HG02970 (cell line): ENCODE results near the gene SHTN1.

Experiments
- ATAC-seq: cut with Tn5 transposase; IDR thresholded peaks from one replicate; pipeline ENCODE4 v1.9.1; 2021; ENCODE audit warnings: mild to moderate bottlenecking, moderate library complexity, moderate number of reproducible peaks; ENCODE audit not compliant: unreplicated experiment, low FRiP score

Gene SHTN1

GRCh38 chr10:117005026-117005526 lies at the start of gene SHTN1:
Gene SHTN1 (minus strand): TSS chr10:117005187. CDS start chr10:117005079, 108 bp downstream.
- peak; percentile 53 for ATAC-seq

- no peak for ATAC-seq
Measured at GRCh38 chr10:117053482-117053881, 48.5 kb upstream of the SHTN1 start.

GRCh38 chr10:117047947-117048346 lies 43.0 kb upstream of the SHTN1 start:
- ATAC-seq, result no peak

GRCh38 chr10:117016266-117016665 lies 11.3 kb upstream of the SHTN1 start:
- ATAC-seq, result no peak

- no peak for ATAC-seq
Measured at GRCh38 chr10:117014835-117015234, 9.8 kb upstream of the SHTN1 start.

GRCh38 chr10:117007080-117007479 lies 2.1 kb upstream of the SHTN1 start:
- ATAC-seq, result no peak

- ATAC-seq, result no peak
Measured at GRCh38 chr10:117005527-117006055, 604 bp upstream of the SHTN1 start.

GRCh38 chr10:117004227-117005025 lies 561 bp downstream of the SHTN1 start:
- ATAC-seq, result peak; percentile 52

- ATAC-seq, result no peak
Measured at GRCh38 chr10:117003336-117003735, 1.7 kb downstream of the SHTN1 start.

GRCh38 chr10:117002206-117002605 lies 2.8 kb downstream of the SHTN1 start:
- ATAC-seq, result no peak

- no peak for ATAC-seq
Measured at GRCh38 chr10:117001144-117001543, 3.8 kb downstream of the SHTN1 start.

GRCh38 chr10:117000580-117000979 lies 4.4 kb downstream of the SHTN1 start:
- ATAC-seq, result no peak

GRCh38 chr10:116998172-116998571 lies 6.8 kb downstream of the SHTN1 start:
- ATAC-seq, result no peak

- no peak for ATAC-seq
Measured at GRCh38 chr10:116997015-116997414, 8.0 kb downstream of the SHTN1 start.

GRCh38 chr10:116995648-116996047 lies 9.3 kb downstream of the SHTN1 start:
- ATAC-seq, result no peak

- no peak for ATAC-seq
Measured at GRCh38 chr10:116994113-116994890, 10.7 kb downstream of the SHTN1 start.

GRCh38 chr10:116993610-116994009 lies 11.4 kb downstream of the SHTN1 start:
- no peak for ATAC-seq

GRCh38 chr10:116992183-116992582 lies 12.8 kb downstream of the SHTN1 start:
- no peak for ATAC-seq

- no peak for ATAC-seq
Measured at GRCh38 chr10:116990276-116990800, 14.6 kb downstream of the SHTN1 start.

GRCh38 chr10:116989439-116989838 lies 15.5 kb downstream of the SHTN1 start:
- no peak for ATAC-seq

- no peak for ATAC-seq
Measured at GRCh38 chr10:116988311-116988710, 16.7 kb downstream of the SHTN1 start.
